ENCODE measurements around the gene POTEM.
"Not testable (repeated sequence)": the region's sequence is repeated elsewhere in the genome, so short reads cannot be mapped to it uniquely, and the experiment has no call there.

DNA sequence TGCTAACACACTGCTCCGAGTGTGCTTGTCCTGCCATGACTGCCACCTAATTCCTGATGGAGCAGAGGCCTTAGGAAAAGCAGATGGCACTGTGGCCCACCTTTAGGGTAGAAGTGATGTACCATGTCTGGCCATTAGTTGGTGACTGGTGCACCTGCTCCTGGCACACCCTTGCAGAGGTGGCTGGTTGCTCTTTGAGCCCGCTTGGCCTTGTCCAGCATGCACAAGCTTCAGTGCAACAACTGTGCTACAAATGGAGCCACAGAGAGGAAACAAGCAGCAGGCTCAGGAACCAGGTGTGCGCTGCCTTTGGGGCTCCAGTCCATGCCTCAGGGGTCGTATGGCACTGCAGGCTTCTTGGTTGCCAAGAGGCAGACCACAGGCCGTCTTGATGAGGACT lies 44.5 kb downstream of the POTEM start:
- TF ChIP-seq, protein P1, sequence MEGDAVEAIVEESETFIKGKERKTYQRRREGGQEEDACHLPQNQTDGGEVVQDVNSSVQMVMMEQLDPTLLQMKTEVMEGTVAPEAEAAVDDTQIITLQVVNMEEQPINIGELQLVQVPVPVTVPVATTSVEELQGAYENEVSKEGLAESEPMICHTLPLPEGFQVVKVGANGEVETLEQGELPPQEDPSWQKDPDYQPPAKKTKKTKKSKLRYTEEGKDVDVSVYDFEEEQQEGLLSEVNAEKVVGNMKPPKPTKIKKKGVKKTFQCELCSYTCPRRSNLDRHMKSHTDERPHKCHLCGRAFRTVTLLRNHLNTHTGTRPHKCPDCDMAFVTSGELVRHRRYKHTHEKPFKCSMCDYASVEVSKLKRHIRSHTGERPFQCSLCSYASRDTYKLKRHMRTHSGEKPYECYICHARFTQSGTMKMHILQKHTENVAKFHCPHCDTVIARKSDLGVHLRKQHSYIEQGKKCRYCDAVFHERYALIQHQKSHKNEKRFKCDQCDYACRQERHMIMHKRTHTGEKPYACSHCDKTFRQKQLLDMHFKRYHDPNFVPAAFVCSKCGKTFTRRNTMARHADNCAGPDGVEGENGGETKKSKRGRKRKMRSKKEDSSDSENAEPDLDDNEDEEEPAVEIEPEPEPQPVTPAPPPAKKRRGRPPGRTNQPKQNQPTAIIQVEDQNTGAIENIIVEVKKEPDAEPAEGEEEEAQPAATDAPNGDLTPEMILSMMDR (IDR thresholded peaks at IDR 0.05), result not testable (repeated sequence)
- TF ChIP-seq EZH2 (IDR thresholded peaks at IDR 0.05), result not testable (repeated sequence)

All from neural progenitor cell (in vitro differentiated cells).